GM12873 (cell line): ENCODE results near the gene LBP.

Experiments used
- CTCF ChIP-seq: IDR thresholded peaks from 2 replicates; pipeline ENCODE4 v1.5.1; 2012; ENCODE audit warnings: low read depth, mild to moderate bottlenecking, moderate library complexity, low read length, control low read depth; ENCODE audit not compliant: insufficient read depth; ENCODE audit errors: missing control alignments

LBP gene

GRCh38 chr20:38346247-38346651, at the start of gene LBP:
LBP (plus strand) TSS chr20:38346482; CDS start chr20:38346517, 35 bp downstream.
- no peak for TF ChIP-seq CTCF

- TF ChIP-seq CTCF: no peak
Observed at GRCh38 chr20:38297916-38298674, 48.2 kb upstream of the LBP start.

GRCh38 chr20:38298768-38299288, 47.5 kb upstream of the LBP start:
- no peak for TF ChIP-seq CTCF

GRCh38 chr20:38299963-38300362, 46.3 kb upstream of the LBP start:
- no peak for TF ChIP-seq CTCF

GRCh38 chr20:38300438-38300837, 45.8 kb upstream of the LBP start:
- no peak for TF ChIP-seq CTCF

GRCh38 chr20:38301309-38301708, 45.0 kb upstream of the LBP start:
- TF ChIP-seq CTCF: no peak

GRCh38 chr20:38302786-38303185, 43.5 kb upstream of the LBP start:
- TF ChIP-seq CTCF: no peak
